Activated CD8-positive, alpha-beta memory T cell treated with anti-CD3 and anti-CD28 coated beads, Interleukin-2, amount 50 U/mL, for 4 hours (primary cell): ENCODE results near the gene RAB8A.

Experiments
- DNase-seq: peaks from one replicate; pipeline ENCODE4 v3.0.0-alpha.2; 2020

RAB8A gene

DNA sequence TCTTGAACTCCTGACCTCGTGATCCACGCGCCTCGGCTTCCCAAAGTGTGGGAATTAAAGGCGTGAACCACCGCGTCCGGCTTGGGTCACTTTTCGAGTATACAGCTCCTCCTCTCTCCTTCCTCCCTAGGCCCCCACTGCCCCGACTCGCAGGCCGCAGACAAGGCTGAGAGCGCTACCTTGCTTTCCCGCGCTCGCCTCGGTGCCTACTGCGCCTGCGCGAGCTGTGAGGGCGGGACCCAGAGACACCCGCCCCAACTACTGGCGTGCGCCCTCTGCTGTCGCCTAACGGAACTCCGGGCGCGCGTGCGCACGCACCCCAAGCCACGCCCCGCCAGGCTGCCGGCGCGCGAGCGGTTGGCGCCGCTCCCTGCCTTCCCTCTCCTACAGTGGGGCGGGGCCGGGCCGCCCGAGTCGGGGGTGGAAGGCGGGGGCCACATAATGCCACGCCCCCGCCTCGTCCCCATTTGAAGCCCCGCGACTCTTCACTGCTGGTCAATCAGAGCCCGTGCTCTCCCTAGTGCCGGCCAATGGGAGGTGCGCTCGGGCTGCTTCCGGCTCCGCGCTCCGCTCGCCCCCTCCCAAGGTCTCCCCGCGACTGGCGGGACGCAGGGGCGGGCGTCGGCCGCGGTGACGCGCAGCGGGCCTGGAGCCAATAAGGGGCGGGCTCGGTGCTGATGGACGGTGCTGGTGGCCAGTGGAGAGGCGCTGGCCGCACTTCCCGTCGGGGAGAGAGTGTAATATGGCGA is at the start of gene RAB8A:
Gene RAB8A (plus strand): TSS at position 730 of the 749 bp plus-strand sequence. CDS start 13 bp downstream, at position 743.
- peak; percentile 99 for DNase-seq

DNA sequence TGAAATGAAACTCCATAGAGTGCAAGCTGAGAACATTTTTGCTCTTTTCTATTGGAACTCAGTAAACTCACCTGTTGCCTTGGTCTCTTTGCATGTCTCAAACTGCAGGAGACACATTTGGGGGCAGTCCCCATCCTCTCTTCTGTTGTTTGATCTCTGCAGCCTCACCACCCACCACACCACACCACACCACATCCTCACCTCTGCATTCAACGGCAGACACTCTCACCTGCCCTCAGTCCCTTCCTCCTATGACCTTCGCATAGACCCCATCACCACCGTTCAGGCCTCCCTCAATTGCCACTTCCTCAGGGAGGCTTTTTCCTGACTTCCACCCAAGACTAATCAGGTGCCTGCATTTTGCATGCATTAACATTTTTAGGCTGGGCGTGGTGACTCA is 49.7 kb upstream of the RAB8A start:
- DNase-seq = no peak

DNA sequence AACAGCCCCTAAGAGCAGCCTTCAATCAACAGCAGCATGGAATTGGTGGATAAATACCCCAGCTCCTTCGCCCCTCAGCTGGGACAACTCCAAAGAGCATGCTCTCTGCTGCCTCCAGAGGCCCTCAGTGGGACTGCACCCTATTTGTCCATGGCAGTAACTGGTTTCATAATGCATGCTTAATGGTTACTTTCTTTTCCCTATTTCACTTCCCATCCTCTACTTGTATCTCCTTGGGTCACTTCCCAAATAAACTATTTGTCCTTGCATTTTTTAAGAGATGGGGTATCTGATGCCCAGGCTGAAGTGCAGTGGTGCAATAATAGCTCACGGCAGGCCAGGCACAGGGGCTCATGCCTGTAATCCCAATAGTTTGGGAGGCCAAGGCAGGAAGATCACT is 48.9 kb upstream of the RAB8A start:
- DNase-seq = peak; percentile 73

DNA sequence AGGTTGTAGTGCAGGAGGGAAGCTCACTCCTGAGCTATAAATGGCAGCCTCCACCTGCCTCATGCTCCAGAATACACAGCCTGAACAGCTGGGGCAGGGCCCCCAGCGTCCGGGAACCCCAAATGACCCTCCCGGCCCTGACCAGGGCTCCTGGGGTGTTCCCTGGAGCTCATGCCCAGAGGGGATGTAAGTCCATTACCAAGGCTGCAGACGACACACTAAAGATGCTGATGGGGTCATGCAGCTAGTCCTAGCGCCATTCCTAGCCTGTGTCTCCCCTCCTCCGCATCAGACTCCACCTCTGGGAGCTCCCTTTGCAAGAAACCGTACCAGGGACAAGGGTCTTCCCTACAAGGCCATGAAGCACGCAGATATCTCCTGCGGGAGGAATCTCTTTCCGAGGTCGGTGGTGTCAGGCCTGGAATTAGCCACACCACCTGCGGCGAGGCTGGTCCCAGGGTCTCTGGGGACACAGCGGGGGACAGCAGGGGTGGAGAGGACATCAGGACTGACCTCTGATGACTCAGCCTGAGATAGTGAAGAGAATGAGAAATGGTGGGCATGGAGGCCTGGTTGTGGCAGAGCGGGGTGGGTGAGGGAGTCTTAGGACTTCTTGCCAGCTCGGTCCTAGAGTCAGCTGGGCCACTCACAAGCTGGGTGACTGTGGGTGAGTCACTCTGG is 47.3 kb upstream of the RAB8A start:
- DNase-seq = no peak

DNA sequence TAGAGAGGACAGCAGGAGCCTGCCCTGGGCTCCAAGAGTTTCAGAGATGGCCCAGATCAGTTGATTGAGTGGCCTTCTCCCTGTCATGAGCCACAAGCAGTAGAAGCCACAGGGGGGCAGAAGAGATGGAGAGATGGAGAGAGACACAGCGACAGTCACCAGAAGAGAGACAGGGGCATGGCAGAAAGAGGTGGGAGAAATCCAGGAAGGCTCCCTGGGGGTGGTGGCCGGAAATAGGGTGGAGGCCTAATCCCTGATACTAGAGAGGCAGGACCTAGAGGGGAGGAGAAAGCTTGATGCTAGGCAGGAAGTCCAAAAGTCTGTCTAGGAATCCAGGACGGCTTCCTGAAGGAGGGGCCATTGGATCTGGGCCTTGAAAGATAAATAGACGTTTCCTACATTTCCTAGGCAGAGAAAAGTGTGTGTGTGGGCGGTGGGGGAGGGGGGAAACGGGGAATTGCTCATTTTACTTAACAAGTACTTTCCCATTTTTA is 45.0 kb upstream of the RAB8A start:
- DNase-seq = peak; percentile 43

DNA sequence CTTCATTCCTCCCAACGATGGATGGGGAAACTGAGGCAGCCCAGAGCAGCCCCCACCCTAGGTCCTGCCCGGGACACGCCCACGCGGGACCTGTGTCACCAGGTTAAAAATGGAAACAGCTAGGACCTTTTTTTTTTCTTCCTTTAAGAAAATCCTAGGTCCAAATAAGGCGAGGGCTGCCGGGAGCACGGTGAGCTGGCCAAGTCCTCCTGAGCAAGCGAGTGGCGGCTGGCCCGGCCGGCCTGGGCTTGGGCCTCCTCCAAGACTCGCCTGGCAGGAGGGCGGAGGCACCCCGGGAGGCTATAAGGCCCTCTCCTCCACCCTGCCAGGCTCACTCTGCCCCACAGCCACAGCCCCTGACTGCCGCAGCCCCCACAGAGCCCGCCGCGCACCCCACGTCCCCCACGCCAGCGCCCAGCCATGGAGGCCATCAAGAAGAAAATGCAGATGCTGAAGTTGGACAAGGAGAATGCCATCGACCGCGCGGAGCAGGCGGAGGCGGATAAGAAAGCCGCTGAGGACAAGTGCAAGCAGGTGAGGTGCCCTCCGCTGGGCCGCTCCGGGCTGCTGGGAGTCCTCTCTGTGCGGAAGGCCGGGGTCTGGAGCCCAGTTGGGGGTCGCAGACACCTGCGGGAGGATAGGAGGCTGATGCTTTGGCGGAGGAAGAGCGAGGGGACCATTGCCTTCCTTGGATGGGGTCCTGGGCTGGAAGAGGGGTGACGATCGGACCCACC is 44.3 kb upstream of the RAB8A start:
- DNase-seq = no peak

DNA sequence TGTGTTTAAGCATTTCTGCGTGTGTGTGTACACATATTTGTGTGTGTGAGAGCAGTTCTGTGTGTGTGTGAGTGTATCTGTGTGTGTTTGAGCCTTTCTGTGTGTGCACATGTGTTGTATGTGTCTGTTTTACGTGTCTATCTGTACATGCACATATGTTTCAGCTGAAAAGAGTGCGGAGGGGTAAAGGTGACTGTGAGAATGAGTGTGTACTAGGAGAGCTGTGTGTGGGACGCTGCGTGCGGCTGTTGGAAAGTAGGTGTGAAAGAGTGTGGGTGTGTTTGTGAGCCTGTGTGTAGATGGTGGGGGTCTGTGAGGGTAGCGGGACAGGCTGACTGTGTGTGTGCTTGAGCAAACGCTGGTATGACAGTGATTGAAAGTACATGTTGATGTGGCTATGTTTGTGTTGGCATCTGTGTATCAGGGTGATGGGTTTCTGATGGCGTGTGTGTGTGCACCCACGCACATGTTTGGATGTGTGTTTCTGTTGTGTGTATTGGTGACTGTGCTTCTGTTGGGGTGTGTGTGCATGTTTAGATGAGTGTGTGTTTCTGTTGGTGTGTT is 42.9 kb upstream of the RAB8A start:
- DNase-seq = no peak

DNA sequence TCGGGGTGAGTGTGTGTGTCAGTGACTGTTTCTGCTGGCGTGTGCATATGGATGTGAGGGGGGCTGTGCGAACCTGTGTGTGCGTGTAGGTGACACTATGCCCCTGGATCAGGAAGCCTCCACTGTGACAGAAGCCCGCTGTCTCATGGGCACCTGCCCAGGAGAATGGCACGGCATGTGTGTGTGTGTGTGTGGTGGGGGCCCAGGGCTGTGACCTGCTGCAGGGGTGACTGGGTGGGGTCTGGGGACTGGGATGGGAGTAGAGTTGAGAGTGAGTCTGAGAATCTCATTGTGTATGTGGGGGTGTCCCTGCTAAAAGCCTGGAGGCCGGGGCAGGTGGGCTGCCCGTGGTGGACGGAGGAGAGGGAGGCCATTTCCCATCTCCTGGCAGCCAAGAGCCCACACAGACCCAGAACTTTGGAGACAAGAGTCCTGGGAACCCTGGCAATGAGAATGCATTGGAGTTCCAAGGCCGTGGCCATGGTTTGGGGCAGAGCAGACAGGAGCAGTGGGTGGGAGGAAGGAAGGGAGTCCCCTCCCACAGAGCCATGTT is 41.8 kb upstream of the RAB8A start:
- DNase-seq = no peak

DNA sequence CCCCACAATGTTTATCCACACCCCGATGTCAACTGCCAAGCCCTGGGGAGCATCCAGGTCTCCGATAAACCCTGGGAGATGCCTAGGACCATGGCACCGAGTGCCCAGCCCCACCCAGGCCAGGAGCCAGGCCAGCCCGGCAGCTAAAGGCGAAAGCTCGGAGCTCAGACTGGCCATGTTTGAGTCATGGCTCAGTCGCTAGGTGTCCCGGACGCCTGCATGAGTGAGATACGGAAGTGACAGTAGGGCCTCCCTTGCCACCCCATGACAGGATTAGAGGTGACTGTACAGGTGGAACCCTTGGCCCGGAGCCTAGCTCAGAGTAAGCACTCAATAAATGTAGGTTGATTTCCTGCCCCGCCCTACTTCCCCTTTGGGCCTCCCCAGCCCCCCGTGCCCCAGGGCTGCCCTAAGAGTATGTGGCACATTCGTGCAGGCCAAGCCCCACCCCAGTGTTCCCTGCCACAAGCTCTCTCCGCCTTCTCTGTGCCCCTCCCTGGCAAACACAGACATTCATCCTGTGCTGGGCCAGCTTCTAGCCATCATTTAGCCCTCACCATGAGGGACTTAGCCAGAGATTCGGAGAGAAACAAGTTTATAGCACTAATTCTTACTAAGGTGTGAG is 41.2 kb upstream of the RAB8A start:
- peak; percentile 75 for DNase-seq

DNA sequence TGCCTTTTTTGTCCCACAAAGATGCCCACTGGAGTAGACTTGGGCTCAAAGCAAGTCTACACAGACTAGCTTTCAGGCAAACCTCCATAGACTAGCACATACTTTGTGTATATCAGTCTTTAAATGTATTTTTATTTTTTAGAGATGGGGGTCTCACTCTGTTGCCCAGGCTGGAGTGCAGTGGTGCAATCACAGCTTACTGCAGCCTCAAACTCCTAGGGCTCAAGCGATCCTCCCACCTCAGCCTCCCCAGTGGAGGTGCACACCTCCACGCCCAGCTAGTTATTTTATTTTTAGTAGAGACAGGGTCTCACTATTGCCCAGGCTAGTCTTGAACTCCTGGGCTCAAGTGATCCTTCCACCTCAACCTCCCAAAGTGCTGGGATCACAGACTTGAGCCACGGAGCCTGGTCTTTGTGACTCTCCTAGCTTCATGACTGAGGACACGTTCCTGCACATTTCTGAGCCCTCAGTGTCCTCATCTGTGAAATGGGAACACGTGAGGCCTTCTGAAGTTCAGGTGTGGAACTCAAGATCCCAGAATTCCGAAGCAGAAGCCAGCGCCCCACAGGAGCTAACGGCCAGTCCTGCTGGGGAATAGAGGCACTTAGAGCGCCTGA is 40.5 kb upstream of the RAB8A start:
- DNase-seq = no peak

DNA sequence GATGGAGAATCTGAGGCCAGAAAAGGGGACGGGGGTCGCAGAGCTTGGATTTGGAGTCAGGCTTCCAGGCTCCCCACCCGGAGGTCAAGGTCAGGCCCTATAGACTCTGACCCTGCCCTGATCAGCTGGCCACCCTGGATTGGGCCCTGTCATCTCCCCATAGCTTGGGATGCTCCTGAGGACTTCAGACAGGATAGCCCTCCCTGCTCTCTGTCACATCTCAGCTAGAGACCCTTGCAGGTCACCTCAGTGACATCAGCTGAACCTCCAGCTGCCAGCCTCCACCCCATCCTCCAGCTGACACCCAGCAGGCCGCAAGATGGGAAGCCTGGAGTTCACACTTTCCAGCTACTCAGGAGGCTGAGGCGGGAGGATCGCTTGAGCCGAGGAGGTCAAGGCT is 38.2 kb upstream of the RAB8A start:
- no peak for DNase-seq

DNA sequence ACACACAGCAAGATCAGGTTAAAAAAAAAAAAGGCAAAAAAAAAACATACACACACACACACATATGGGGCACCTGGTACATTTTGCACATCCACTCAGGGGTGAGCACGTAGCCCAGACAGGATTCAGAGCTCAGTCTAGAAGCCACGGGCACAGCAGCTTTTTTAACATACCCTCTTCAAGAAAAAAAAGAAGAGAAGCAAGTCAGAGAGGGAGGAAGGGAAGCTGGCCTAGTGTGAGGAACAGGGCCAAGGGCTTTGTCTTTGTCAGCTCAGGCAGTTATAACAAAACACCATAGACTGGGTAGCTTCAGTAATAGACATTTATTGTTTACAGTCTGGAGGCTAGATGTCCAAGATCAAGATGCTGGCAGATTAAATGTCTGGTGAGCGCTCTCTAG is 37.7 kb upstream of the RAB8A start:
- DNase-seq = no peak

DNA sequence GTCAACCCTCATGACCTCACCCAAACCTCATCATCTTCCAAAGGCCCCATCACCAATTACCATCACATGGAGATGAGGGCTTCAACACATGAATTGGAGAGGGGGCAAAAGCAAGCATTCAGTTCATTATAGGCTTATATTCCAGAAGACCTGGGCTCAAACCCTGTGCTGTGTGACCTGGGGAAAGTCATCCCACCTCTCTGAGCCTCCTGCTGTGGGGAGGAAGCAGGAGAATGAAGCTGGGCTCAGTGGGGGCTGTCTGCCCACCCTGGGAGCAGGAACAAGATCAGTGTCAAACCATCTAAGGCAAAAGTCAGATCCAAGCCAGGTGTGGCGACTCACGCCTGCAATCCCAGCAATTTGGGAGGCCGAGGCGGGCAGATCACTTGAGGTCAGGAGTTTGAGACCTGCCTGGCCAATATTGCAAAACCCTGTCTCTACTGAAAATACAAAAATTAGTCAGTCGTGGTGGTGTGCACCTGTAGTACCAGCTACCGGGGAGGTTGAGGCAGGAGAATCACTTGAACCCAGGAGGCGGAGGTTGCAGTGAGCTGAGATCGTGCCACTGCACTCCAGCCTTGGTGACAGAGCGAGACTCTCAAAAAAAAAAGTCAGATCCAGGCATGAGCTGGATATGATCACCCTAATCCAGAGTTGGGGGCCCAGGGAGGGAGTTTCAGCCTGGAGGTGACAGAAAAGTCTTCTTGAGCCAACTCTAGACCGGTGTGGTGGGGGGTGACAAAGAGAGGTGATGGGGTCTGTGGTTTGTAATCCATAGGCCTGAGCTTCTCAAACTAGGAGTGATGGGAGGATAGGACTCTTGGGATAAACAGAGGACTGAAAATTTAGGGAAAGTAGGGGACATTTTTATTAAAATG is 37.0 kb upstream of the RAB8A start:
- DNase-seq = no peak

DNA sequence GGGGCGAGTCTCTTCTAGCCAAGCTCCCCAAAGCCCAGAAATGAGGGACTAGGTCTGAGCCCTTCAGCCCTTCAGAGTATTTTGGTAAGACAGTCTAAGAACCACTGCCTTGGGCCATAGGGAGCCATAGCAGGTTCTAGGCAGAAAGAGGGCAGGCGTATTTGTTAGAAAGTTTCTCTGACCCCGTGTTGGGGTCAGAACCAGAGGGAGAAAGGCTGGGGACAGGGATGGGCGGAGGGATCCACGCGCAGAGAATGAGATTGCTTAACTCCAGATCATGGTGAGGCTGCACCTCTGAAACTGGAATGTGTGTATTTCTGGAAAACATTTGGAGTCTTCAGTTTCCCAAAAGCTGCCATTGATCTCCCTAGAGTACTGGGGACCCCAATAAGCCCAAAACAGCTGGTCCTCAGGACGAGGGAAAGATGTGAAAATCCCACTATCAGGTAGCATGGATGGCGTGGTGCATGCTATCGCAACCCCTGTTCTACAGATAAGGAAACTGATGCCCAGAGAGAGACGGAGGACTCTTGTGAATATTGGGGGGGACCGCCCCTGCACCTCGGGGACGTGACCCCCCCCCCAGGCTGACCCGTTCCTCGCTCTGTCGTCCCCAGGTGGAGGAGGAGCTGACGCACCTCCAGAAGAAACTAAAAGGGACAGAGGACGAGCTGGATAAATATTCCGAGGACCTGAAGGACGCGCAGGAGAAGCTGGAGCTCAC is 36.1 kb upstream of the RAB8A start:
- no peak for DNase-seq

DNA sequence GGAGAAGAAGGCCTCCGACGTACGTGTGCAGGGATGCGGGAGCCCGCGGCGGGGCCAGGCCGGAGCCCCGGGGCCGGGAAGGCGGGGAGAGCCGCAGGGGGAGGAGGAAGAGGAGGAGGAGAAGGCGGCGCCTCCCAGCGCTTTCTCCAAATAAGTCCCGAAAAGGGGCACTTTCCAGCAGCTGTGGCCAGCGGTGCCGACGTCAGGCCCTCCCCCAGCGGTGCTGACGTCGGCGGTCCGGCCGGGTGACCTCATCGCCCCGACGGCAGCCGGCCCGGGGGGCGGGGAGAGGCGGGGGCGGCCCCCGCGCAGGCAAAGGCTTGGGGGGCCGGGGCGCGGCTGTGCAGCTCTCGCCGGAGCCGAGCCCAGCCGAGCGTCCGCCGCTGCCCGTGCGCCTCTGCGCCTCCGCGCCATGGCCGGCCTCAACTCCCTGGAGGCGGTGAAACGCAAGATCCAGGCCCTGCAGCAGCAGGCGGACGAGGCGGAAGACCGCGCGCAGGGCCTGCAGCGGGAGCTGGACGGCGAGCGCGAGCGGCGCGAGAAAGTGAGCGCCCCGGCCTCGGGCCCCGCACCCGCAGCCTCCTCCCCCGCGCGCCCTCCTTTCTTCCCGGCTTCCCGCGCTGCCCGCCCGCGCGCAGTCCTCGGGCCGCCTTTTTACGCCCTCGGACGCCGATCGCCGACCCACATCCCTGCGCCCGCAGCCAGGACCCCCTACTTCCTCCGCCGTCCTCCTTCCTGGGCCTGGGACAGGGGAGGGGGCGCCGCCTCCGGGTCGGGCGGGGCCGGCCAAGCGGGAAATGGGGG is 35.3 kb upstream of the RAB8A start, which contains the start of gene TPM4:
Gene TPM4 (plus strand): TSS at position 342 of the 804 bp plus-strand sequence. CDS start 71 bp downstream, at position 413.
- DNase-seq = peak; percentile 79

DNA sequence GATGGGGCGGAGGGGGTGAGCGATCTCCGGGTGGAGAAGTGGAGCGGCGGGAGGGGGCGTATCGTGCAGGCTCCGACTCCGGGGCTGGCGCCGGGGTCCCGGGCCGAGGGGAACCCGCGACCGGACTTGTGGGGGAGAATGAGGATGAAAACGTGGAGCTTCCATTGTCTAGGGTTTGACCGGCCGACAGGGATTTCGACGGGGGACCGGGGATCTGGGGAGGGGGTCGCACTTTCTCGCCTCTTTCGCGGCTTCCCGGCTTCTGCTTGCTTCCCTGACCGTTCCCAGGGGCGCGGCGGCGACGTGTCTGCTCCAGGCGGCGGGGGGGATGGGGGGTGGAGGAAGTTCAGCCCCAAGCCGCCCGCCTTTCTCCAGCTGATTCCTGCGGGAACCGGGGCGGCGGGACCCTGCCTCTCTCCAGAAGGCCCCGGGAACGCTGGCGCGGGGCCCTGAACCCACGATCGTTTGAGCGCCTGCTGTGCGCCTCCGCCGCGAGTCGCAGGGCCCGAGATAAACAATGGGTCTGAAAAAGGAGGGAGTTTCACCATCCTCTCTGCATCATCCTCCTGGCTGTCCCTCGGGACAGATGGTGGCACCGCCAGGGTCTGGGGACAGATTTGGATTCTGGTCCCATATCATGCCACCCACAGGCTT is 34.6 kb upstream of the RAB8A start:
- no peak for DNase-seq

DNA sequence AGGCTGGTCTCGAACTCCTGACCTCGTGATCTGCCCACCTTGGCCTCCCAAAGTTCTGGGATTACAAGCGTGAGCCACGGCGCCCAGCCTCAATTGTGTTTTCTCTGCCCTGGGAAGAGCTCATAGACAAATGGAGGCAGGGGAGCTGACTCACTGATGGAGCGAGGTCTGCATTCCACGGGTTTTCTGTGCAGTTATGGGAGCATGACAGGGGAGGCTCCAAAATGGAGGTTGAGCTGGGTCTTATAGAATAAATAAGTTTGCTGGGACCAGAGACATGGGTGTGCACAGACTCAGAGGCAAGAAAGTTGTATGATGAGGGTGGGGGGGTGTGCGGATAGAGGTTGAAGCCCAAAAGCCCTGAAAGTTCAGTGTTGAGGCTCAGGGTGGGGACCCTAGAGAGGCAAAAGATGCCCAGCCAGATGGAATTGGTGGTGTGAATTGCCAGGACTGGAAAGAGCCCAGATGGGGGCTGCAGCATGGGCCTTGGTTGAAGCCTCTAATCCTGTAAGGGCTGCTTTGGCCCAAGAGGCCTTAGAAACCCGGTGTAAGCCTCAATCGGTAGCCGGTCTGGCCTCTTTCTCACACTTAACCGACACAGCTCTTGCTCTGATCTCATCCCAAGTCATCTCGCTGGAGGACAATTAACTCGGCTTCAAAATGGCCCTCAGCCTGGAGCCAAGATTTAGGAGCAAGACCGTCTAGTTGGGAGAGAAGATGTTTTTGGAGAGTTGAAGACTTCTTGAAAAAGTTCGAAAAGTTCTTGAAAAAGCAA is 33.5 kb upstream of the RAB8A start:
- DNase-seq = no peak
